ENCODE data around the gene DIAPH3. TPM values are rescaled to one million over a fixed set of nuclear protein-coding genes. Genes with fewer than 3 reads are reported as not detected.
"Not testable (repeated sequence)": the region's sequence is repeated elsewhere in the genome, so short reads cannot be mapped to it uniquely, and the experiment has no call there.

The DIAPH3 gene, protein sequence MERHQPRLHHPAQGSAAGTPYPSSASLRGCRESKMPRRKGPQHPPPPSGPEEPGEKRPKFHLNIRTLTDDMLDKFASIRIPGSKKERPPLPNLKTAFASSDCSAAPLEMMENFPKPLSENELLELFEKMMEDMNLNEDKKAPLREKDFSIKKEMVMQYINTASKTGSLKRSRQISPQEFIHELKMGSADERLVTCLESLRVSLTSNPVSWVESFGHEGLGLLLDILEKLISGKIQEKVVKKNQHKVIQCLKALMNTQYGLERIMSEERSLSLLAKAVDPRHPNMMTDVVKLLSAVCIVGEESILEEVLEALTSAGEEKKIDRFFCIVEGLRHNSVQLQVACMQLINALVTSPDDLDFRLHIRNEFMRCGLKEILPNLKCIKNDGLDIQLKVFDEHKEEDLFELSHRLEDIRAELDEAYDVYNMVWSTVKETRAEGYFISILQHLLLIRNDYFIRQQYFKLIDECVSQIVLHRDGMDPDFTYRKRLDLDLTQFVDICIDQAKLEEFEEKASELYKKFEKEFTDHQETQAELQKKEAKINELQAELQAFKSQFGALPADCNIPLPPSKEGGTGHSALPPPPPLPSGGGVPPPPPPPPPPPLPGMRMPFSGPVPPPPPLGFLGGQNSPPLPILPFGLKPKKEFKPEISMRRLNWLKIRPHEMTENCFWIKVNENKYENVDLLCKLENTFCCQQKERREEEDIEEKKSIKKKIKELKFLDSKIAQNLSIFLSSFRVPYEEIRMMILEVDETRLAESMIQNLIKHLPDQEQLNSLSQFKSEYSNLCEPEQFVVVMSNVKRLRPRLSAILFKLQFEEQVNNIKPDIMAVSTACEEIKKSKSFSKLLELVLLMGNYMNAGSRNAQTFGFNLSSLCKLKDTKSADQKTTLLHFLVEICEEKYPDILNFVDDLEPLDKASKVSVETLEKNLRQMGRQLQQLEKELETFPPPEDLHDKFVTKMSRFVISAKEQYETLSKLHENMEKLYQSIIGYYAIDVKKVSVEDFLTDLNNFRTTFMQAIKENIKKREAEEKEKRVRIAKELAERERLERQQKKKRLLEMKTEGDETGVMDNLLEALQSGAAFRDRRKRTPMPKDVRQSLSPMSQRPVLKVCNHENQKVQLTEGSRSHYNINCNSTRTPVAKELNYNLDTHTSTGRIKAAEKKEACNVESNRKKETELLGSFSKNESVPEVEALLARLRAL
- total RNA-seq (23.4 TPM), polyA plus RNA-seq (0.18 TPM)

GRCh38 chr13:60163478-60164233 is at the start of gene DIAPH3:
TSS of gene DIAPH3 (minus strand) at chr13:60163928. CDS start at chr13:60163766, 162 bp downstream.
- Histone ChIP-seq H3K4me3 (ENCODE audit: low read depth, low read length) (peak within 1 kb of the TSS; percentile 69), H3K36me3 (ENCODE audit: insufficient read depth) (no peaks in the 10 kb centered on the region), H3K27ac (ENCODE audit: low read depth) (peak within 1 kb of the TSS; percentile 75), H3K4me1 (ENCODE audit: insufficient read depth) (no peaks in the 10 kb centered on the region)
- WGBS = under 1% methylated on average over 54 of the region's 54 CpGs
- peak; percentile 92 for DNase-seq (ENCODE audit: extremely low spot score)

- DNase-seq (ENCODE audit: extremely low spot score) = no peak
- WGBS = 24% methylated on average over 1 of the region's 1 CpG
- Histone ChIP-seq H3K4me1 (ENCODE audit: insufficient read depth) (no peaks in the 10 kb centered on the region), H3K27ac (ENCODE audit: low read depth) (no peak overlapping the region), H3K4me3 (ENCODE audit: low read depth, low read length) (no peak overlapping the region), H3K36me3 (ENCODE audit: insufficient read depth) (no peaks in the 10 kb centered on the region)
These were observed 49.6 kb upstream of the DIAPH3 start for GRCh38 chr13:60213236-60213744.

DNA sequence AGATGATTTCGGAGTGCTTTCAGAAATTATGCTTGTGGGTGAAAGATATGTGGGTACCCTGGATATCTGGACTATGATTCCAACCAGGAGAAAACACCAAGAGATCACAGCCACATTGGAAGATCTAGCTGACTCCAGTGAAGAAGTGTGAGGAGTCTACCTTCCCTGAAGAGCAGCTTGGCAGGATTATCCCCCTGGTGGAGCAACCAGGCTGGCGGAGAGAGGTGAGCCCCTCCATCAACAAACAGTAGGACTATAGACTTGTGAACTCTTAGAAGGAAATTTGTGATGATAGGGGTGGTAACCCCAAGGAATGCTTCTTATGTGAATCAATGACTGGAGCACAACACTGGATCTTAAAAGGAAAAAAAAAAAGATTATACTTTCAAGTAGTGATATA is 47.8 kb upstream of the DIAPH3 start:
- Histone ChIP-seq H3K4me3 (ENCODE audit: low read depth, low read length) (no peak overlapping the region), H3K36me3 (ENCODE audit: insufficient read depth) (no peaks in the 10 kb centered on the region), H3K27ac (ENCODE audit: low read depth) (no peak overlapping the region), H3K4me1 (ENCODE audit: insufficient read depth) (no peaks in the 10 kb centered on the region)
- no peak for DNase-seq (ENCODE audit: extremely low spot score)
- WGBS = 91% methylated on average over 2 of the region's 2 CpGs

DNA sequence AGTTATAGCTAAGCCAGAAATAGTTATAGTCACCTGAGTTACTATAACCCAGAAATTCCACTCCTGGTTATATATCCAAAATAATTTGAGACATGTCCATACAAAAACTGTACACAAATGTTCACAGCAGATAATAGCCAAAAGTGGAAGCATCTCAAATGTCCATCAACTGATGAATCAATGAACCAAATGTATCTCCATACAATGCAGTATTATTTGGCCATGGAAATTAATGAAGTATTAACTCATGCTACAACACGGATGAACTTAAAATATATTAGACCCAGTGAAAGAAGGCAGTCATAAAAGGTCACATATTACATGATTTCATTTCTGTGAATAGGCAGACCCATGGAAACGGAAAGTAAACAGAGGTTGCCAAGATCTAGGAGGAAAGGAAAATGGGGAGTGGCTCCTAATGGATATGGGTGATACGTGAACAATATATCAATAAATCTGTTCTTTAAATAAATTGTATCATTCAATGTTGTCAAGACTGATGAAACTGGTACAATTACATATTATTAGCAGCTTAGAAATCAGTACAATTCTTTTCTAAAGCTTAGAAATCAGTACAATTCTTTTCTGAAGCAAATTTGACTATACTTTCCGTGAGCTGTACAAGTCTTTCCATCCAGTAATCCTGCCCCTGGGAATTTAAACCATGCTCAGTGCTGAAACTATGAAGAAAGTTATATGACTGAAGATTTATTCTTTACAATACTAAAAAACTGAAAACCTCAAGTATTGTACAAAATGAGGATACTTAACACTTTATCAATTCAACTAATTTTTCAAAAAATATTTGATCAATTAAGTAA is 47.0 kb upstream of the DIAPH3 start:
- Histone ChIP-seq H3K4me3 (ENCODE audit: low read depth, low read length) (no peak overlapping the region), H3K27ac (ENCODE audit: low read depth) (no peak overlapping the region), H3K36me3 (ENCODE audit: insufficient read depth) (no peaks in the 10 kb centered on the region), H3K4me1 (ENCODE audit: insufficient read depth) (no peaks in the 10 kb centered on the region)
- DNase-seq (ENCODE audit: extremely low spot score) = no peak
- WGBS = 68% methylated on average over 4 of the region's 4 CpGs

DNA sequence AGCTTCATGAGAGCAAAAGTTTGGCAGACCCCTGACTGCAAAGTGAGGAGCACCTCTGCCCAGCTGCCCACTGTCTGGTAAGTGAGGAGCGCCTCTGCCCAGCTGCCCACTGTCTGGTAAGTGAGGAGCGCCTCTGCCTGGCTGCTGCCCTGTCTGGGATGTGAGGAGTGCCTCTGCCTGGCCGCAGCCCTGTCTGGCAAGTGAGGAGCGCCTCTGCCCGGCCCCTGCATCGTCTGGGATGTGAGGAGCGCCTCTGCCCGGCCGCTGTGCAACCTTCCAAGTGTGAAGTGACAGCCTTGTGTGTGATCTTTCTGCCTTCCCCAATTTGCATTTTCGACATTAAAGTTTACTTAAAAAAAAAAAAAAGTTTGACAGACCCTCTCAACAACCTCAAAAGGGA is 41.8 kb upstream of the DIAPH3 start:
- not testable (repeated sequence) for H3K4me3 ChIP-seq (ENCODE audit: low read depth, low read length); DNase-seq (ENCODE audit: extremely low spot score); H3K4me1 ChIP-seq (ENCODE audit: insufficient read depth); H3K27ac ChIP-seq (ENCODE audit: low read depth); H3K36me3 ChIP-seq (ENCODE audit: insufficient read depth)
- 92% methylated on average over 10 of the region's 10 CpGs for WGBS

GRCh38 chr13:60201286-60201685 is 37.6 kb upstream of the DIAPH3 start:
- no peak overlapping the region for H3K4me3 ChIP-seq (ENCODE audit: low read depth, low read length)
- H3K36me3 ChIP-seq (ENCODE audit: insufficient read depth) = no peaks in the 10 kb centered on the region
- no peak for DNase-seq (ENCODE audit: extremely low spot score)
- H3K4me1 ChIP-seq (ENCODE audit: insufficient read depth) = no peaks in the 10 kb centered on the region
- H3K27ac ChIP-seq (ENCODE audit: low read depth) = no peak overlapping the region

DNA sequence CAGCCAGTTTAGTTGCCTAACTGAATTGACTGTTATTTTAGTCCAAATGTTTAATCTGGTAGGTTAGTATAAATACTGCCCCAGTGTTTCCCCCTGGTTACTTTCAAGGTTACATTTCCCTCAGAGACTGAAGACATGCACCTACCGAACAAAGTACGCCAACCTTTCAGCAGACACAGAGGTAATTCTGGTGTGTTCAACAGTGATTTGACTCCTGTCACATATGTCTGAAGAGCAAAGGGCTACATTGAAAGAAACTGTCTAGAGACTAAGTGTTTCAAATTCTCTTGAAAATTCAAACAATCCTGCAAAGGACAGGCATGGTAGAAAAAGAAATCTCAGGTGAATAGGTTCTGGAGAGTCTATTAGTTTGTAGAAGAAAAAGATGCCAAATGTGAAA is 32.2 kb upstream of the DIAPH3 start:
- 65% methylated on average over 2 of the region's 2 CpGs for WGBS
- H3K4me3 ChIP-seq (ENCODE audit: low read depth, low read length); H3K36me3 ChIP-seq (ENCODE audit: insufficient read depth); H3K4me1 ChIP-seq (ENCODE audit: insufficient read depth); H3K27ac ChIP-seq (ENCODE audit: low read depth); DNase-seq (ENCODE audit: extremely low spot score): not testable (repeated sequence)

- Histone ChIP-seq H3K4me3 (ENCODE audit: low read depth, low read length) (no peak overlapping the region), H3K27ac (ENCODE audit: low read depth) (no peak overlapping the region), H3K4me1 (ENCODE audit: insufficient read depth) (no peaks in the 10 kb centered on the region), H3K36me3 (ENCODE audit: insufficient read depth) (no peaks in the 10 kb centered on the region)
- 89% methylated on average over 1 of the region's 1 CpG for WGBS
- no peak for DNase-seq (ENCODE audit: extremely low spot score)
These were observed 19.2 kb upstream of the DIAPH3 start for GRCh38 chr13:60182907-60183306.

DNA sequence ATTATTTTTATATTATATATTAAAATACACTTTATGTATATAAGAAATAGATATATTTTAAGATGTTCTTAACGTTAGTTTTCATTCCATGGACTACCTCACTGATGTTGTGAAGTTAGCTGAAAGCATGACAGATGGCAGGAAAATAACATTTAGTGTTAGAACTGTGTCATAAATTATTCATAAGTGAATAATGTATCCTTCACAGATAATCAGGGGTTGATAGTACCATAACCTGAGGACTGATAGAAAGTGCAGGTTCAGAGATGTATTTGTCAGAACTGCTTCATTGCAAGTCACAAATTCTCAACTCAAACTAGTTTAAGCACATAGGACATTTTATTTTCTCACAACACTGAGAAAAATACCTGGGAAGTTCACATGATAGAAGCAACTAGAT is 14.6 kb upstream of the DIAPH3 start:
- Histone ChIP-seq H3K27ac (ENCODE audit: low read depth) (no peak overlapping the region), H3K4me3 (ENCODE audit: low read depth, low read length) (no peak overlapping the region), H3K36me3 (ENCODE audit: insufficient read depth) (no peaks in the 10 kb centered on the region), H3K4me1 (ENCODE audit: insufficient read depth) (no peaks in the 10 kb centered on the region)
- WGBS = 79% methylated on average over 1 of the region's 1 CpG
- DNase-seq (ENCODE audit: extremely low spot score) = no peak

GRCh38 chr13:60175571-60175970 is 11.8 kb upstream of the DIAPH3 start:
- no peak for DNase-seq (ENCODE audit: extremely low spot score)
- no peaks in the 10 kb centered on the region for H3K36me3 ChIP-seq (ENCODE audit: insufficient read depth)
- no peaks in the 10 kb centered on the region for H3K4me1 ChIP-seq (ENCODE audit: insufficient read depth)
- WGBS = 81% methylated on average over 5 of the region's 5 CpGs
- no peak overlapping the region for H3K27ac ChIP-seq (ENCODE audit: low read depth)
- no peak overlapping the region for H3K4me3 ChIP-seq (ENCODE audit: low read depth, low read length)

GRCh38 chr13:60174113-60174512 is 10.4 kb upstream of the DIAPH3 start:
- Histone ChIP-seq H3K36me3 (ENCODE audit: insufficient read depth) (no peaks in the 10 kb centered on the region), H3K4me1 (ENCODE audit: insufficient read depth) (no peaks in the 10 kb centered on the region), H3K27ac (ENCODE audit: low read depth) (no peak overlapping the region), H3K4me3 (ENCODE audit: low read depth, low read length) (no peak overlapping the region)
- DNase-seq (ENCODE audit: extremely low spot score) = no peak
- 79% methylated on average over 5 of the region's 5 CpGs for WGBS

DNA sequence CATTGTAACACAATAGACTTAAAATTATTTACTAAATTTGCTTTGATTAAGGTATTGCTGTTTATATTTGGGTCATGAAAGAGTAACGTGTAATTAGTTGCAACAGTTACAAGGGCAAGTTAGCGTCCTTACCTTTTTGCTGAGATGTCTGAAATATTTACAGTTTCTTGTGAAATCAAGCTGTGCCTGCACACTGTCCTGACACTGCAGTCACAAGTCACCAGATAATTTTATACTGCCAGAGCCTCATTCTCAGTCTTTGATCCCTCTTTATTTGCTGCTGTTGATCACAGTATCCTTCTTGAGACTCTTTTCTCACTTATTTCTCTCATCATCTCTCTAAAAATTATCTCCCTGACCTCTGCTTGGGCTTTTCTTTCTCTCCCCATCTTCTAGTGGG is 8.4 kb upstream of the DIAPH3 start:
- H3K4me1 ChIP-seq (ENCODE audit: insufficient read depth) = no peaks in the 10 kb centered on the region
- H3K36me3 ChIP-seq (ENCODE audit: insufficient read depth) = no peaks in the 10 kb centered on the region
- DNase-seq (ENCODE audit: extremely low spot score) = no peak
- no peak overlapping the region for H3K4me3 ChIP-seq (ENCODE audit: low read depth, low read length)
- 56% methylated on average over 2 of the region's 2 CpGs for WGBS
- no peak overlapping the region for H3K27ac ChIP-seq (ENCODE audit: low read depth)

Measured in urinary bladder (tissue), 4 donors.